ENCODE results near the gene ZNF784.

ZNF784 gene, protein sequence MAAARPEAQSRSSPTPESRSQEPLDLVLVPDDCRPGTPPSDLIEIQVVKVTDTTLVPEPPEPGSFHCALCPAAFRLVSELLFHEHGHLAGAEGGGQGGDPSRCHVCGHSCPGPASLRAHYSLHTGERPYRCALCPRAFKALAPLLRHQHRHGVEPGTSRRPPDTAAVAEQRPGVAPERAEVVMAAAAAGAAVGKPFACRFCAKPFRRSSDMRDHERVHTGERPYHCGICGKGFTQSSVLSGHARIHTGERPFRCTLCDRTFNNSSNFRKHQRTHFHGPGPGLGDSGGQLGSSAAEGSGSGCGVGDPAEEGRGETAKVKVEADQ
- 7.5 to 8.1 reads per million in 2 donors for total RNA-seq

DNA sequence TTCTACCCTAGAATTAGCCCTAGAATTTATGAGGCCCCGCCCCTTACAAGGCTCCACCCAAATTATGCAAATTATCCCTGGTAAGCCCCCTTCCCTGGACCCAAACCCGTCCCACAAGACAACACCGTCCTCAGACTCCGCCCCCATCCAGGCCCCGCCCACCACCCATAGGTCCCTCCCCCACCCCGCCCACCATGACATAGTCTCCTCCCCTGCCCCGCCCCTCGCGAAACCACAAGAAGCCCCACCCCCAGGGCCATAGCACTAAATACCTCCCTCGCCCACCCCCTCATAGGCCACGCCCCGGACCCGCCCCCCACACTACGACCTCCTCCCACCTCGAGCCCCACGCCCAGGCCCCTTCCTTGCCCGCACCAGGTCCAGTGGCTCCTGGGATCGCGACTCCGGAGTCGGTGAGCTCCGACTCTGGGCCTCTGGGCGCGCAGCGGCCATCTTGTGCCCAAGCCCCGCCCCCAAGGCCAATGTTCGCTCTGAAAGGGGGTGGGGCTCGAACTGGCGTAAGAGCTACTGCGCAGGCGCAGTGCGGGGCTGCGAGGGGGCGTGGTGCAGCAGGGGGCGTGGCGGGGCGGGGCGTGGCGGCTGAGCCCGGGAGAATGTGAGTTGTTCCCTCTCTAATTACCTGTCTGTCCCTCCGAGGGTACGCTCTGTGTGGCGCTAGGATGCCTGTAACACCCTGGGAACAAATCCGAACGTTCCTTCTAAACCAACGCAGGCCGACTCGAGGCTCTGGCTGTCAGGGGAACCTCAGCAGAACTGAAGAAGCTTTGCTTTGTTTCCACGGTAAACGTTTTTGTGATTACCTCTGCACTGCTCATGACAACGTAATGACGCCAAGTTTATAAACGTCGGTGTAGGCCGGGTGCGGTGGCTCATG is at the start of gene ZNF784:
TSS of gene ZNF784 (minus strand) at position 458 of the 895 bp plus-strand sequence. CDS start at position 453, 5 bp downstream.
- DNase-seq, result peak; percentile 88 to 92 (median 90)

DNA sequence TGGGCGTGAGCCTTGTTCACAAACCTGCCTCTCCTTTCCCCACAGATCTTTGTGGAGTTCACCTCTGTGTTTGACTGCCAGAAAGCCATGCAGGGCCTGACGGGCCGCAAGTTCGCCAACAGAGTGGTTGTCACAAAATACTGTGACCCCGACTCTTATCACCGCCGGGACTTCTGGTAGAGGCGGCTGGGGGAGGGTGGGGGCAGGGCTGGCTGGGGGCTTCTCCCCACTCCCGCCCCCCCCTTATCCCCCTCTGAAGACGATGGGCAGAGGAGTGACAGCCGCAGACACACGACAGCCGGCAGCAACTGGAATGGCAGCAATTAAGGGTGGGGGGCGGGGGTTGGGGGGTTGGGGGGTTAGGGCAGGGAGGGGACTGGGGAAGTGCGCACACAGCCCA is 49.5 kb upstream of the ZNF784 start:
- no peak for DNase-seq

DNA sequence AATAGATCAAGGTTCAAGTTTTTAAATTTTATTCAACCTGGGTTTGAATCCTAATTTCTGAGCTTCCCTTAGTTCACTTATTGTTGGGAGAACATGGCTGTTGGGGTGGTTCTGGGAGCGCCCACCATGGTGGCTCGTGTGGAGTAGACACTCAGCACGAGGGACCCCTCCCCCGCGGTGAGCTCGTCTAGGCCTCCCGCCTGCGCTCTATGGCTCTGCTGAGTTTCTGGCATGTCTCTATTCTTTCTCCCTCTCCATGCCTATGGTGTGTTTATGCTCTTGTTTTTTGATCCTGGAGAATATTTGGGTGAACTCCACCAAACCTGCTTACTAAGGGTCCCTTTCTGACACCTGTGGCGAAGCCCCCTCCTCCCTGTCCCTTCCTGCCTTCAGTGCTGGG is 49.1 kb upstream of the ZNF784 start:
- DNase-seq, result no peak

DNA sequence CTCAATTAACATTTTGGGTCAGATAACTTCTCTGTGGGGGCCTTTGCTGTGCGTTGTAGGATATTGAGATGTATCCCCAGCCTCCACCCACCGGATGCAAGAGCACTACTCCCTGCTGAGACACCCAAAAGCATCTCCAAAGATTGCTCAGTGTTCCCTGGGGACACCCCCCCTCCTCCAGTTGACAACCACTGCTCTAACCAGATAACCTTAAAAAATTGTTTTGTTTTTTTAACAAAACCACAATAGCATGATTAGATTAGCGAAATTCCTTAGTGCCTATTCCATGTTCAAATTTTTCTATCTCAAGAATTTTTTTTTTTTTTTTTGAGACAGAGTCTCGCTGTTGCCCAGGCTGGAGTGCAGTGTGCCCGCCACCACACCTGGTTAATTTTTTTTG is 48.1 kb upstream of the ZNF784 start:
- no peak for DNase-seq

DNA sequence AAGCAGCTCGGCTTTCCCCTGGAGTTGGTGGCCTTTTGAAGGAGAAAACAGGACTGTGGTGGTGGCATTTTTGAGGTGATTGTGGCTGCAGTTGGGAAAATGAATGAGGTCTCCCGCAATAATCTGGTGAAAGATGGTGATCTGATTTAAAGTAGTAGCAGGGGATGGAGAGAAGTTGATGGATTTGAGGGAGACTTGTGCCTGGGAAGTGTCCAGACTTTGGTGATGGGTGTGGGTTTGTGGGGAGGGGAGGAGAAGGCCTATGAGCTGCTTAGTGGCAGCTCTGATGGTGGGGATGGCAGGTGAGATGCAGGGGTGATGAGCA is 46.6 kb upstream of the ZNF784 start:
- no peak for DNase-seq

DNA sequence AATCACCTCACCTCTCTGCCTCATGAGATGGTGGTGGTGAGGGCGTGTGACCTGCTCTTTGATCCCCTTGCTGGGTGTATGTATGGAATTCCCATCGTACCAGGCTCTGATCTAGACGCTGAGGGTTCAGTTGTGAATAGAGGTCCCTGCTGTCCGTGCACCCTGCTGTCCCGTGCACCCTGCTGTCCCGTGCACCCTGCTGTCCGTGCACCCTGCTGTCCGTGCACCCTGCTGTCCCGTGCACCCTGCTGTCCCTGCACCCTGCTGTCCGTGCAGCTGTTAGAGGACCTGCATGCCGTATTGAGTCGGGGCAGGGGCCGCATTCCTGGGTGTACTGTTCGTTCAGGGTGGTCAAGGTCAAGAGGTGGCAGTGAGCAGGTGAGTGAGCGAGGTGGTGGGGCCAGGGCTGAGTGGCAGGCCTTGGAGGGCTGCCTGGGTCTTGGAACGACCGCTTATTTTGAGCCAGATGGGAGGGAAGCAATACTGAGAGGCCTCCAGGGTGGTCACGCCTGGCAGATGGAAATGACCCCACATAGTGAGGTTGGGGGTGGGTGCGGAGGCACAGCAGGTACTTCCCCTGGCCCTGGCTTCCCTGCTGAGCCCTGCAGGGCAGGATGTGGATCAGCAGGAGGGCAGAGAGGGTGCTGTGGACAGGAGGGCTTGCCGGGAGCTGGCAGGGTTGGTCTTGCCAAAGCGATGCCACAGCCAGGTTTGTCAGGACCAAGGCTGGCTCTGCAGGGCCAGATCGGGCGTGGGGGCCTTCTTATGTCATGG is 46.1 kb upstream of the ZNF784 start:
- DNase-seq, result peak in 1 of 5 experiments; percentile 32

DNA sequence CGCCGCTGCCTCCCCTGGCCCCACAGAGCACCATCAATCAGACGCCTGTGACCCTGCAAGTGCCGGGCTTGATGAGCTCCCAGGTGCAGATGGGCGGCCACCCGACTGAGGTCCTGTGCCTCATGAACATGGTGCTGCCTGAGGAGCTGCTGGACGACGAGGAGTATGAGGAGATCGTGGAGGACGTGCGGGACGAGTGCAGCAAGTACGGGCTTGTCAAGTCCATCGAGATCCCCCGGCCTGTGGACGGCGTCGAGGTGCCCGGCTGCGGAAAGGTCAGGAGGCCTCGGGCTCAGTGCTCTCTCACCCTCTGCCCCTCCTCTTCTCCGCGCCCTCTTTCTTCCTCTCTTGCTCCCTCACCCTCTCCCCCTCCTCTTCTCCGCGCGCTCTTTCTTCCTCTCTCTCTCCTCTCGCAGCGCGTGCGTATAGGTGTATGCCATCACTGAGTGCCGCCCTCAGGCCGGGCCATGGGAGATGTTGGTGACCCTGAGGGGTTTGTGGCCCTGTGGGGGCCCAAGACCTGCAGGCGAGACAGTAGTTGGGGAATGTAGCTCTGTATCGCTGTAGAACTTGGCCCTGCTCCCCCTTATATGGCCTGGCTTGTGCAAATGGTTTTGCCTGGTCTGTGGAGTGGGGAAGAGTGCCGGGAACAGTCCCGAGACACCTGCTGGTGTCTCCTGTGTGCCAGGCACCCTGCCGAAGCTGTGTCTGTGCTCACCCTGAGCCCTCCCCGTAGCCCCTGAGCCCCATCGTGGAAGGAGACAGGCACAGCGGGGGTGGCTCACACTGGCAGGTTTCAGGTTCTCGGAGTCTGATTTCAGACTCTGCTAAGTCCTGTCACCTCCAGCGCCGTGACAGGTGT is 45.3 kb upstream of the ZNF784 start:
- no peak for DNase-seq

DNA sequence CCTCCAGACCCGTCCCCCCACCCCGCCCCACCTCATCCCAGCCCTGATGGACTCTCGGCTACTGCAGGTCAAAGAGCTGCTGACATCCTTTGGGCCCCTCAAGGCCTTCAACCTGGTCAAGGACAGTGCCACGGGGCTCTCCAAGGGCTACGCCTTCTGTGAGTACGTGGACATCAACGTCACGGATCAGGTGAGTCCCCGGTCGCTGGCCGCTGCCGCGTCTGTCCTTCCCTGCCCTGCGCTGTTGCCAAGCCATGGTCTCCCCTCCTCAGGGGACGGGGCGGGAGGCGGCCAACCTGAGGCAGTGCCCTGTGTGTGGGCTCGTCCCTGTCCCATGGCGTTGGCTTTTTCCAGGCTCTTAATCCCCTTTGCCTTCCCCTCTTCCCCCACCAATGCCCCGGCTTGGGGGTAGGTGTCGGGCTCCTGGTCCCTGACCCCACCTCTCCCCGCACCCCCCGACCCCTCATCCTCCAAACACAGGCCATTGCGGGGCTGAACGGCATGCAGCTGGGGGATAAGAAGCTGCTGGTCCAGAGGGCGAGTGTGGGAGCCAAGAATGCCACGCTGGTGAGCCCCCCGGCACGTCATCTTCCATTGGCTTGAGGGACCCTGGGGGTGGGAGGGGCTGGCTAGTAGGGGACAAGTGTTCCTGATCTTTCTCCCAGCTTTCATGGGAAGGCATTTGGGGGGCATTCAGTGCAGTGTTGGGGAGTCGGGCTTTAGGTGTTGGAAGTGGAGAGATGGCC is 44.4 kb upstream of the ZNF784 start:
- no peak for DNase-seq

DNA sequence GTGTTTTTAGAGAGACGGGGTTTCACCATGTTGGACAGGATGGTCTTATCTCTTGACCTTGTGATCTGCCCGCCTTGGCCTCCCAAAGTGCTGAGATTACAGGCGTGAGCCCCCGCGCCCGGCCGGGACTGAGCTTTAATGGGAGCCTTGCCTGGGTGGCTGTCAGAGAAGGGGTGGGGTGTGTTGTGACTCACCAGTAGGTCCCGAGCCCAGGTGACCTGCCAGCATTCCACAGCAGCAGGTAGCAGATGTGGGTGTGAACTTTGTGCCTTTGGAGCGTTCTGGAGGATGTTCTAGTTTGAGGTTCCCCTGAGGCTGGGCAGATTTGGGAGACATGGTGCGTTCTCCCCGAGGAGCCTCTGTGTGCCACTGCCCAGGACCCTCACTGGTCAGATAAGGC is 43.6 kb upstream of the ZNF784 start:
- no peak for DNase-seq

DNA sequence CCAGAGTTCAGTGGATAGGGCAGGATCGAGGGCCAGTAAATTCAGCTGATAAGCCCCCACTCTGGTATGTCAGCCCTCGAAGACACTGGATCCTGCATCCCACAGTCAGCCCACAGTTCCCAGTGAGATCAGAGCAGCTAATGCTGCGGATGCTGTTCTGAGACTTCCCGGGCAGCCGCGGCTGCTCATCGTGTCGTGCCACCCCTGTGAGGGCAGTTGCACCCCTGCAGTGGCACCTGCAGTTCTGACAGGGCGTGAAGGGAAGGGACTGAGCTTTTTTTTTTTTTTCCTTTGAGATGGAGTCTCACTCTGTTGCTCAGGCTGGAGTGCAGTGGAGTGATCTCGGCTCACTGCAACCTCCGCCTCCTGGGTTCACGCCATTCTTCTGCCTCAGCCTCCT is 43.1 kb upstream of the ZNF784 start:
- DNase-seq, result no peak

DNA sequence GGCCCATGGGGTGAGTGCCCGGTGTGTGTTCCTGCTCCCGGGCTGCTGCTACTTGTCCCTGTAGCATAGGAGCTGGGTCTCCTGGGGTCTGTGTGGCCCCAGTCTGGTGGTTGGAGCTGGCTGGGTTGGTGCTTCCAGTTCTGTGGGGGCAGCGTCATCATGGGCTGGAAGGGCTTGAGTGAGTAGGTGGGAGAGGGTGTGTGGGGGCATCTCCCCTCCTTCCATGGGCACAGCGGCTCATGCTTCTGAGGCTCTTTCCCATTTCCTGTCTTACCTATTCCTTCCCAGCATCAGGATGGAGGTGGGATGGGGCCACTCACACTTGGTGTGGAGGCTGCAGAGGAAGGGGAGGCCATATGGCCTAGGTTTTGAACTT is 42.6 kb upstream of the ZNF784 start:
- no peak for DNase-seq

DNA sequence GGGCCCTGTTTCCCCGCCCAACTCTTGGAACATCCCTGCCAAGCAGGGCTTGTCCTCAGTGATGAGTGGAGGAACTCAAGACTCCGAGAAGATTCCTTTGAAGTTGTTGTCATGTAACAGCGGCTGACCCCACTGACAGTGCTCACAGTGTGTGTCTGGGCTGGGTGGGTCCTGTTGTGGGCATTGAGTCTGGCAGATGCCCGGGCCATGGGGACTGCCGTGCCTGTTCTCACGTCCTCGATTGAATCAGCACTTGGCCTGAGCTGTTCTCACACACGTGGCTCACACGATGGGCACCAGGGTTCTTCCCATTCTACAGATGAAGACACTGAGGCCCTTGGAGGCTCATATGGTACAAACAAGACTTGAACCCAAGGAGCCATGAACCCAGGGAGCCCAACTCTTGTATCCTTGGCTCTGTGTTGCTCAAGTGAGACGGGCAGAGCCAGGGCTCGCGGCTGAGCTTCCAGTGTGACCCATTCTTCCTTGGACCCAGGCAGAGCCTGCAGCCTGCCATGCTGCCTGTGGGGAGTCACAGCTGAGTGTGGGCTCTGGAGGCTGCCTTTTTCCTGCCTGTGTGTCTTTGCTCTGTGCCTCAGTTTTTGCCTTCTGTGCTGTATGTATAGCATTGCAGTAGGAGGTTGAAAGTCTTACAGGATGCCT is 42.1 kb upstream of the ZNF784 start:
- DNase-seq, result no peak

DNA sequence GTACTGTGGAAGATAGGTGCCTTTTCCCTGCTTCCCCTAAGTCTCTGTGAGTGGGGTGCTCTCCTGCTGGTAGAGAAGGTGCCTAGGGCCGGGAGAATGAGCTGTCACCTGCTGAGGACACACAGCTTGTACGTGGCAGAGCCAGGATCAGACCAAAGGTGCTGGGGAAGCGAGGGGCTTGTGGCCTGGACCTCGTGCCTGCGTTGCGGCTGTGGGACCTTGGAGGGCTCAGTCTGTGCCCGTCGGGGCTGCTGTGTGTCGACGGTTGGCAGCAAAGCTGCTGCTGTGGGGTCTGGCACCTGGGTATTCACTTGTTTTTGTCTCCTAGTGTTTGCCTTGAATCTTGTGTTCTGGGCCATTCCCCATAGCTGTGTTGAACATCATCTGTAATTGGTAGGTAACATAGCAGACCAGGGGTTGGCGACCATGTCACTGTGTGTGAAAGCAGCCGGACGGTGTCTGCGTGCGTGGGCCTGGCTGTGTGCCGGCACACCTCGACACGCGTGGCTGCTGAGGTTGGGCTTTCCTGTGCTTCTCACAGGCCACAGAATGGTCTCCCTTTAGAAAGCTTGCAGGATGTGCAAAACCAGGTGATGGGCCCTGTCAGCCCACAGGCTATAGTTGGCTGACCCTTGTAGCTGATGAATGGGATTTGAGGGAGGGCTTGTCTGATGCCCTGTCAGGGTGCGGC is 39.6 kb upstream of the ZNF784 start:
- no peak for DNase-seq

DNA sequence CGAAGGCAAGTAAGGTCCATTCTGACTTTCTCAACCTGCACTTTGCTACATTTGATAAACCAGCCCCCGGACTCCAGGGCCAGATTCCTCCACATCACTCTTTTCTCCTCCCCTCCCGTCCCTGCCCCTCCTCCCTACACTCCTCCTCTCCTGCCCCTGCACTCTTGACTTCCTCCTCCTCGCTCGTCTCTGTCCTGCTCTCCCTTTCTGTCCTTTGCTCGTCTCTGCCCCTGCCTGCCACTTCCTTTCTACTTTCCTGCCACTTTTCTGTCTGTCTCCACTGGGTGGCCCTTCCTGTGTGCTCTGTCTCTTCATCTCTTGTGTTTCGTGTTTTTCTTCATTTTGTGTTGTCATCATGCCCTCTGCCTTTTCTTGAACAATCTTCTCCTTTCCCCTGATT is 37.5 kb upstream of the ZNF784 start:
- DNase-seq, result no peak

DNA sequence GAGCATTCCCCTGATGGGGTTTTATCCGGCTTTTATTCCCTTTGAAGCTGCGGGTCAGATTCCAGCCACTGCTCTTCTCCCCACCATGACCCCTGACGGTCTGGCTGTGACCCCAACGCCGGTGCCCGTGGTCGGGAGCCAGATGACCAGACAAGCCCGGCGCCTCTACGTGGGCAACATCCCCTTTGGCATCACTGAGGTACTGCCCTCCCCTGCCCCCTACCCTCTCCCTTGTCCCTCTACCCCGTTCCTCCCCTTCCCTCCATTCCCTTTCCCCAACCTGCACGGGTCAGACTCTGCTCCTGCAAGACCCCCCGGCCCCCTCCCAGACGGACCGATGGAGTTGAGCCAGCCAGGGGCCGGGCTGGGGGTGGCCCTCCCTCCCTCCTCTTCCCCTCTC is 36.6 kb upstream of the ZNF784 start:
- DNase-seq, result no peak

DNA sequence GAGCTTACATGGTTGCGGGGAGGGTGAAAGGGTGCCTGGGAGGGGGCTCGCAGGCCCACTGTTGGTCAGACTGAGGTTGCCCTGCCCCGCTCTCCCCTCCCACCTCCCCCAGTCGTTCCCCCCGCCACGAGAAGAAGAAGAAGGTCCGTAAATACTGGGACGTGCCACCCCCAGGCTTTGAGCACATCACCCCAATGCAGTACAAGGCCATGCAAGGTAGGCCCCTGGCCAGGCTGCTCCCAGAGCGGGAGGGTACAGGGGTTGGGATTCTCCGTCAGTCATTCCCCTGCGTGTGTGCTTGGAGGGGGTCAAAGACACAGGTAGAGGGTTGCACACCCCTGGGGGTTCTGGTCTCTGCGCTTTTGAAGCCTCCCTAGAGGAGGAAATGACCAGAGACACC is 36.0 kb upstream of the ZNF784 start:
- no peak for DNase-seq

DNA sequence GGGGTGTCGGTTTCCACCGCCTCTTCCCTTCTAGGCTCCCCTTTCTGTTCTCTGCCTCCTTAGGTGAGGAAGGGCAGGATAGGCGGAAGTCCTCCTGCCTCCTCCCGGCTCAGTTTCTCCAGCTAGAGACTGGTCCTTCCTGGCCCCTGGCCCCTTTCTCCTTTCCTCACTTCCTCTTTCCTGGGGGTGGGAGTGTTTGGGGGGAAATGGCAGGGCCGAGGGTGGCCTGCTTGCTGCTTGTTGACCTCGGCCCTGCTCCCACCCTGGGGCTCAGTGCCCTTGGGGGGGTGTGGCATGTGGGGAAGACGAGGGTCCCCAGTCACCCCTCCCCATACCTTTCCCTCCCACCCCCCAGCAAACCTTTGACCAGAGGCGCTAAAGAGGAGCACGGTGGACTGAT is 35.5 kb upstream of the ZNF784 start:
- no peak for DNase-seq

DNA sequence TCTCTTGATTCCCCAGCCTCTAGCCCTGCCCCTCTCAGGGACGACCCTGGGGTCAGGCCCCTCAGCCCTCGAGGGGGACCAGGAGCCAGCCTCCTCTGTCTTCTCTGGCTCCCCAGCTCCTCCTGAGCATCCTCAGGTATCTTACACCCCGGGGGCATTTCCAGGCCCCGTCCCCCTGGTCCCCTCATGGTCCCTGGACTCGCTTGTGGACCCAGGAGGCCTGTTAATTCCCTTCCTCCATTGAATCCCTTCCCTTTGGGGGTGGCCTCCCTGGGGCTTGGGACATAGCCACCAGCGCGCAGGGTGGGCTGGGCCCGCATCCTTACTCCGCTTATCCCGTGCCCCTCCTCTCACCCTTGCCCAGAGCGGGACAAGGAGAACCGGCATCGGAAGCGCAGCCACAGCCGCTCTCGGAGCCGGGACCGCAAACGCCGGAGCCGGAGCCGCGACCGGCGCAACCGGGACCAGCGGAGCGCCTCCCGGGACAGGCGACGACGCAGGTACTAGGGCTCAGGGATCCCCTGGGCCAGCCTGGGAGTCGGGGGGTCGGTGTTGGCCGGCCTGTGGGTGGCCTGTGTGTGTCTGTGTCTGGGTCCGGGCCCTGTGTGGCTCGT is 34.6 kb upstream of the ZNF784 start:
- no peak for DNase-seq

DNA sequence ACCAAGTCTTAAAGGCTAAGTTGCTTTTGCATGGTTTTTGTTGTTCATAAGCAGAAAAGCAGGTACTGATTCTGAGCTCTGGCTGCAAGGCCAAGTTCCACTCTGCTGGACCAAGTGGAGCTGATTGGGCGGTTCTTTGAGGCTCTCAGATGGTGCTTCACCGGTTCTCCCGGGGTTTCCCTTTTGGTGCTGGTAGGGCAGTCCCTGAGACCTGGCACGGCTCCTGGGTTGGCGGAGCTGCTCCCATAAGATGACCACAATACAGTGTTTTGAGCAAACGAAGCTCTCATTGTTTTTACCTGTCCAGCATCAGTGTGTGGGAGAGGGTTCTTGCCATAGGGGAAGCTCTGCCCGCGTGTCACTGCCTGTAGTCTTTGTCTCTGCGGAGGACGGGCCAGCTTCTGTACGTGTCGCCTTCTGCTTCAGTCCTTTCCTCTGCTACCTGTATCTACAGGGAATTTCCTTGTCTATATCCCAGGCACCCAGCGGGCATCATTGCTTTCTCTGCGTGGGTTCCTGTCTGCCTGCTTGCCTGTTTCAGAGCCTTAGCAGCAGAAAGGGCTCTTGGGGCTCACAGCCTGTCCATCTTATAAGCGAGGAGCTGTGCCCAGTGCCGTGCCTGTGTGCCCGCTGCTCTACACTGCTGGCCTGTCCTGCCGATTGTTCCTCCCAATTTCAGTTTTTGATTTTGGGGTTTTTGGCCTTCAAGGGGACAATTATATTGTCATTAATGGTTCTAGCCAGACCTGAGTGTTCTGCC is 32.8 kb upstream of the ZNF784 start:
- peak in 1 of 5 experiments; percentile 26 for DNase-seq

Measured in T-helper 2 cell (primary cell).